Neuronal stem cell (in vitro differentiated cells): ENCODE measurements around the gene FAM151B.

Experiments used
- DNase-seq: peaks from one replicate; pipeline ENCODE4 v3.0.0-alpha.2; 2013; ENCODE audit warnings: low spot score
- H2AFZ ChIP-seq: one replicate; pipeline ENCODE4 v1.6.1; 2013; ENCODE audit warnings: mild to moderate bottlenecking, low read length, inconsistent platforms
- H2AK5ac ChIP-seq: 2 replicates; pipeline ENCODE4 v1.6.1; 2013; ENCODE audit warnings: low read depth, mild to moderate bottlenecking, inconsistent platforms, low read length, moderate library complexity, mixed read lengths
- H2BK120ac ChIP-seq: 2 replicates; pipeline ENCODE4 v1.6.1; 2013; ENCODE audit warnings: low read depth, mild to moderate bottlenecking, inconsistent platforms, low read length, moderate library complexity, mixed read lengths
- H2BK12ac ChIP-seq: one replicate; pipeline ENCODE4 v1.6.1; 2013; ENCODE audit warnings: low read length, inconsistent platforms
- H2BK15ac ChIP-seq: 2 replicates; pipeline ENCODE4 v1.6.1; 2013; ENCODE audit warnings: mild to moderate bottlenecking, low read length, inconsistent platforms, mixed read lengths
- H2BK5ac ChIP-seq: one replicate; pipeline ENCODE4 v1.6.1; 2013; ENCODE audit warnings: inconsistent platforms, mild to moderate bottlenecking, low read length, moderate library complexity
- H3K14ac ChIP-seq: one replicate; pipeline ENCODE4 v1.6.1; 2013; ENCODE audit warnings: low read length, inconsistent platforms
- H3K18ac ChIP-seq: 2 replicates; pipeline ENCODE4 v1.6.1; 2013; ENCODE audit warnings: low read length, inconsistent platforms
- H3K23ac ChIP-seq: 2 replicates; pipeline ENCODE4 v1.6.1; 2013; ENCODE audit warnings: low read depth, mild to moderate bottlenecking, mixed read lengths, low read length, inconsistent platforms; ENCODE audit not compliant: poor library complexity
- H3K27ac ChIP-seq: replicated peaks from 3 replicates; pipeline ENCODE4 v1.5.1; 2013; ENCODE audit warnings: low read length, inconsistent platforms
- H3K27me3 ChIP-seq, 3 experiments: 2 replicates each; pipeline ENCODE4 v1.6.1; 2013; ENCODE audit warnings: low read length in 3 of 3, mild to moderate bottlenecking in 2 of 3, inconsistent platforms in 1 of 3, low read depth in 1 of 3, mixed read lengths in 1 of 3, moderate library complexity in 1 of 3; ENCODE audit not compliant: control insufficient read depth in 3 of 3, insufficient read depth in 3 of 3
- H3K36me3 ChIP-seq, 2 donors: replicated peaks in 1 of 2; 2 replicates each; pipeline ENCODE4 v1.6.1; 2013; ENCODE audit warnings: low read length in 2 of 2; ENCODE audit not compliant: control insufficient read depth in 2 of 2, insufficient read depth in 2 of 2
- H3K4ac ChIP-seq: 2 replicates; pipeline ENCODE4 v1.6.1; 2013; ENCODE audit warnings: inconsistent platforms, mild to moderate bottlenecking, low read length, moderate library complexity
- H3K4me1 ChIP-seq, 2 donors: 1 replicate in 1 of 2; 2 replicates in 1 of 2; pipeline ENCODE4 v1.6.1; 2013; ENCODE audit warnings: low read length in 2 of 2, low read depth in 1 of 2; ENCODE audit not compliant: control insufficient read depth in 2 of 2, insufficient read depth in 1 of 2
- H3K4me2 ChIP-seq: one replicate; pipeline ENCODE4 v1.6.1; 2013; ENCODE audit warnings: mild to moderate bottlenecking, low read length, inconsistent platforms; ENCODE audit not compliant: insufficient read depth, poor library complexity, severe bottlenecking
- H3K4me3 ChIP-seq, 2 donors: 2 replicates each; pipeline ENCODE4 v1.5.1; 2013; ENCODE audit warnings: low read length in 2 of 2, mild to moderate bottlenecking in 2 of 2, inconsistent platforms in 1 of 2, moderate library complexity in 1 of 2
- H3K79me1 ChIP-seq: one replicate; pipeline ENCODE4 v1.6.1; 2013; ENCODE audit warnings: low read depth, mild to moderate bottlenecking, inconsistent platforms, low read length, moderate library complexity
- H3K9ac ChIP-seq: one replicate; pipeline ENCODE4 v1.6.1; 2013; ENCODE audit warnings: mild to moderate bottlenecking, low read depth, low read length, inconsistent platforms; ENCODE audit not compliant: poor library complexity
- H3K9me3 ChIP-seq, 2 donors: replicated peaks in 1 of 2; 2 replicates each; pipeline versions ENCODE3 to v1.6.1; 2013; ENCODE audit warnings: low read length in 2 of 2, mild to moderate bottlenecking in 2 of 2, inconsistent platforms in 1 of 2, low read depth in 1 of 2, mixed read lengths in 1 of 2, moderate library complexity in 1 of 2; ENCODE audit not compliant: control insufficient read depth in 2 of 2, insufficient read depth in 1 of 2
- H4K8ac ChIP-seq: one replicate; pipeline ENCODE4 v1.6.1; 2013; ENCODE audit warnings: low read depth, mild to moderate bottlenecking, inconsistent platforms, low read length, moderate library complexity
- H4K91ac ChIP-seq: one replicate; pipeline ENCODE4 v1.6.1; 2013; ENCODE audit warnings: low read length, low read depth, mild to moderate bottlenecking, inconsistent platforms; ENCODE audit not compliant: poor library complexity
- WGBS, 2 donors: extraction: QIAGEN DNeasy Blood & Tissue Kit; methylation state at CpG; one replicate each; pipeline ENCODE4 v1.1.7; 2013; ENCODE audit warnings: missing lambda C conversion rate in 2 of 2, mixed read lengths in 1 of 2; ENCODE audit not compliant: insufficient read length in 2 of 2, insufficient replicate concordance in 1 of 2; ENCODE audit errors: extremely low coverage in 2 of 2; 5-methylcytosine and 5-hydroxymethylcytosine counted together

The FAM151B gene

DNA sequence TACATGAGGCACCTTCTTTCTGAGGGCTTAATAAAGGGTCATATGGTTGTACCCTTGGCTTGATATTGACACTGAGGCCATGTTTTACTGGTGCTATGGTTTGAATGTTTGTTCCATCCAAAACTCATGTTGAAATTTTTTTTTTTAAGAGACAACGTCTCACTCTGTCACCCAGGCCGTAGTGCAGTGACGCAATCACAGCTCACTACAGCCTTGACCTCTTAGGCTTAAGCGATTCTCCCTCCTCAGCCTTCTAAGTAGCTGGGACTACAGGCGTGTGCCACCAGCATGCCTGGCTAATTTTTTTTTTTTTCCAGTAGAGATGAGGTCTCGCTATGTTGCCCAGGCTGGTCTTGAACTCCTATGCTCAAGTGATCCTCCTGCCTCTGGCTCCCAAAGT is 20.9 kb downstream of the FAM151B start:
- Histone ChIP-seq H3K36me3 (peaks cover 0 to 1% of the 10 kb centered on the region in 2 donors), H3K4me3 (no peak overlapping the region), H2BK120ac (no peak overlapping the region), H2AFZ (no peak overlapping the region), H2BK15ac (no peak overlapping the region), H2AK5ac (no peak overlapping the region), H2BK12ac (no peak overlapping the region), H4K91ac (no peak overlapping the region), H3K9ac (no peak overlapping the region), H3K79me1 (no peaks in the 10 kb centered on the region), H3K9me3 (no peaks in the 10 kb centered on the region), H4K8ac (no peak overlapping the region), H2BK5ac (no peak overlapping the region), H3K4ac (no peak overlapping the region), H3K4me1 (no peaks in the 10 kb centered on the region), H3K4me2 (no peak overlapping the region), H3K18ac (no peak overlapping the region), H3K23ac (no peak overlapping the region), H3K14ac (no peak overlapping the region), H3K27ac (no peak overlapping the region), H3K27me3 (no peaks in the 10 kb centered on the region)
- WGBS, 2 donors: no CpG with 5 or more reads among the region's 6 CpGs
- DNase-seq: no peak

- no peak overlapping the region for H4K91ac ChIP-seq
- H3K4me2 ChIP-seq: no peak overlapping the region
- no peaks in the 10 kb centered on the region for H3K79me1 ChIP-seq
- H2BK5ac ChIP-seq: no peak overlapping the region
- DNase-seq: no peak
- no peak overlapping the region for H2BK12ac ChIP-seq
- H4K8ac ChIP-seq: no peak overlapping the region
- no peak overlapping the region for H3K9ac ChIP-seq
- WGBS, 2 donors: no CpG with 5 or more reads among the region's 4 CpGs
- no peak overlapping the region for H2AK5ac ChIP-seq
- no peak overlapping the region for H3K14ac ChIP-seq
- H2AFZ ChIP-seq: no peak overlapping the region
- peaks cover 0 to 1% of the 10 kb centered on the region in 2 donors for H3K36me3 ChIP-seq
- H3K9me3 ChIP-seq: no peaks in the 10 kb centered on the region
- no peak overlapping the region for H3K18ac ChIP-seq
- H3K27ac ChIP-seq: no peak overlapping the region
- no peaks in the 10 kb centered on the region for H3K27me3 ChIP-seq
- no peaks in the 10 kb centered on the region for H3K4me1 ChIP-seq
- H3K4me3 ChIP-seq: no peak overlapping the region
- H3K4ac ChIP-seq: no peak overlapping the region
- no peak overlapping the region for H2BK120ac ChIP-seq
- no peak overlapping the region for H2BK15ac ChIP-seq
- no peak overlapping the region for H3K23ac ChIP-seq
Observed at GRCh38 chr5:80509362-80509761, 21.5 kb downstream of the FAM151B start.

DNA sequence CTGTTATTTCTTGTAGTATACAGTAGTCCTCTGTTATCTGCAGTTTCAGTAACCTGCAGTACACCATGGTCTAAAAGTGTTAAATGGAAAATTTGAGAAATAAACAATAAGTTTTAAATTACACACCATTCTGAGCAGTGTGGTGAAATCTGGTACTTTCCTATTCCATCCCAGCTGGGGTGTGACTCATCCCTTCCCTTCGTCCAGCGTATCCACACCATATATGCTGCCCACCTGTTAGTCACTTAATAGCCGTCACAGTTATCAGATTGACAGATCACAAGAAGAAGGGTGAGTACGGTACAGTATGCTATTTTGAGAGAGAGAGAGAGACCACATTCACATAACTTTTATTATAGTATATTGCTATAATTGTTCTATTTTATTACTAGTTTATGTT is 28.9 kb downstream of the FAM151B start:
- Histone ChIP-seq H3K23ac (no peak overlapping the region), H3K27ac (no peak overlapping the region), H2BK120ac (no peak overlapping the region), H3K18ac (no peak overlapping the region), H3K4me2 (no peak overlapping the region), H2BK12ac (no peak overlapping the region), H2AFZ (no peak overlapping the region), H3K9ac (no peak overlapping the region), H3K36me3 (peaks cover 0 to 1% of the 10 kb centered on the region in 2 donors), H3K14ac (no peak overlapping the region), H3K4me3 (no peak overlapping the region), H4K91ac (no peak overlapping the region), H3K27me3 (no peaks in the 10 kb centered on the region), H2AK5ac (no peak overlapping the region), H3K4me1 (no peaks in the 10 kb centered on the region), H3K4ac (no peak overlapping the region), H4K8ac (no peak overlapping the region), H2BK5ac (no peak overlapping the region), H2BK15ac (no peak overlapping the region), H3K9me3 (no peaks in the 10 kb centered on the region), H3K79me1 (no peaks in the 10 kb centered on the region)
- no CpG with 5 or more reads among the region's 4 CpGs for WGBS, 2 donors
- no peak for DNase-seq

GRCh38 chr5:80540691-80541090 is 52.8 kb downstream of the FAM151B start:
- H3K4me3 ChIP-seq: no peak overlapping the region
- no peak overlapping the region for H4K8ac ChIP-seq
- H3K4me2 ChIP-seq: no peak overlapping the region
- H3K4me1 ChIP-seq: no peaks in the 10 kb centered on the region
- no CpG with 5 or more reads among the region's 1 CpG for WGBS, 2 donors
- no peak for DNase-seq
- no peak overlapping the region for H2AK5ac ChIP-seq
- no peak overlapping the region for H3K18ac ChIP-seq
- no peak overlapping the region for H2BK5ac ChIP-seq
- H3K14ac ChIP-seq: no peak overlapping the region
- H3K9ac ChIP-seq: no peak overlapping the region
- H2AFZ ChIP-seq: no peak overlapping the region
- H3K23ac ChIP-seq: no peak overlapping the region
- no peak overlapping the region for H3K27ac ChIP-seq
- H2BK15ac ChIP-seq: no peak overlapping the region
- H2BK120ac ChIP-seq: no peak overlapping the region
- H3K36me3 ChIP-seq: no peaks in the 10 kb centered on the region
- H3K79me1 ChIP-seq: no peaks in the 10 kb centered on the region
- H3K4ac ChIP-seq: no peak overlapping the region
- H4K91ac ChIP-seq: no peak overlapping the region
- no peak overlapping the region for H2BK12ac ChIP-seq
- H3K27me3 ChIP-seq: no peaks in the 10 kb centered on the region
- H3K9me3 ChIP-seq: peaks cover 0 to 1% of the 10 kb centered on the region in 2 donors
